Lung (tissue), 16 donors: Measurements from ENCODE around the gene SLC16A14. TPM values are rescaled to one million over a fixed set of nuclear protein-coding genes. Genes with fewer than 3 reads are reported as not detected.
A peak's percentile ranks its signal among the peaks of the same experiment; 100 is the strongest.
"Not testable (repeated sequence)": the region's sequence is repeated elsewhere in the genome, so short reads cannot be mapped to it uniquely, and the experiment has no call there.

Experiments used
- ATAC-seq: fragments of 200-7000 bp; cut with Tn5 transposase; one replicate; pipeline ENCODE4 v1.9.1; 2020; ENCODE audit warnings: moderate number of reproducible peaks; ENCODE audit not compliant: insufficient read depth, low FRiP score
- DNase-seq, 3 donors: peaks; one replicate each; pipeline ENCODE4 v3.0.0-alpha.2; 2013 to 2017
- H3K27ac ChIP-seq, 2 donors: one replicate each; pipeline ENCODE4 v1.5.1; 2013; ENCODE audit warnings: mild to moderate bottlenecking in 2 of 2, moderate library complexity in 2 of 2, control low read depth in 1 of 2, inconsistent platforms in 1 of 2, low read depth in 1 of 2, low read length in 1 of 2
- H3K27me3 ChIP-seq, 3 donors: one replicate each; pipeline ENCODE4 v1.5.1; 2013; ENCODE audit warnings: low read length in 2 of 3; ENCODE audit not compliant: control insufficient read depth in 3 of 3, insufficient read depth in 3 of 3
- H3K36me3 ChIP-seq, 4 donors: one replicate each; pipeline ENCODE4 v1.5.1; 2013; ENCODE audit warnings: low read length in 4 of 4, mild to moderate bottlenecking in 1 of 4, moderate library complexity in 1 of 4; ENCODE audit not compliant: control insufficient read depth in 4 of 4, insufficient read depth in 4 of 4
- H3K4me1 ChIP-seq, 5 donors: one replicate each; pipeline ENCODE4 v1.5.1; 2013; ENCODE audit warnings: low read length in 5 of 5, mild to moderate bottlenecking in 2 of 5, moderate library complexity in 1 of 5; ENCODE audit not compliant: control insufficient read depth in 5 of 5, insufficient read depth in 5 of 5
- H3K4me3 ChIP-seq: one replicate; pipeline ENCODE4 v1.5.1; 2013; ENCODE audit warnings: mild to moderate bottlenecking, control low read depth, moderate library complexity
- H3K9ac ChIP-seq, 2 donors: one replicate each; pipeline ENCODE4 v1.5.1; 2013; ENCODE audit warnings: low read length in 2 of 2, control low read depth in 1 of 2; ENCODE audit not compliant: insufficient read depth in 1 of 2
- H3K9me3 ChIP-seq, 4 donors: one replicate each; pipeline ENCODE4 v1.5.1; 2013; ENCODE audit warnings: low read length in 3 of 4, mild to moderate bottlenecking in 1 of 4, moderate library complexity in 1 of 4; ENCODE audit not compliant: control insufficient read depth in 4 of 4, insufficient read depth in 3 of 4
- WGBS, 2 donors: extraction: QIAGEN DNeasy Blood & Tissue Kit; methylation state at CpG; one replicate each; pipeline ENCODE4 v1.1.7; 2013; 5-methylcytosine and 5-hydroxymethylcytosine counted together
- long read RNA-seq, 5 donors: transcript quantifications; one replicate each; lab custom pipeline, GENCODE V29; 2026
- polyA plus RNA-seq, 2 donors: library from polyadenylated mRNA; stranded (reverse); fragments of 200-250 nt; gene quantifications; one replicate each; pipeline ENCODE4 v1.2.1, GENCODE V29; 2013
- total RNA-seq, 2 donors: library from RNA; depleted of rRNA in 1 of 2; stranded (reverse); fragments of >200 nt in 1 of 2; gene quantifications; one replicate each; pipeline ENCODE4 v1.2.1, GENCODE V29; 2014 to 2021
- TF ChIP-seq, protein P1 (sequence below): IDR thresholded peaks from 2 replicates; pipeline ENCODE4 v1.5.1; 2012; ENCODE audit warnings: mild to moderate bottlenecking; ENCODE audit errors: control extremely low read depth, extremely low read depth
- donor health status: control.
- donor health status: control.
- donor health status: Bipolar disorder and iron deficiency.
- donor health status: healthy.
- donor health status: DM: yes; HTN: yes; CAD: no.

Gene SLC16A14, protein sequence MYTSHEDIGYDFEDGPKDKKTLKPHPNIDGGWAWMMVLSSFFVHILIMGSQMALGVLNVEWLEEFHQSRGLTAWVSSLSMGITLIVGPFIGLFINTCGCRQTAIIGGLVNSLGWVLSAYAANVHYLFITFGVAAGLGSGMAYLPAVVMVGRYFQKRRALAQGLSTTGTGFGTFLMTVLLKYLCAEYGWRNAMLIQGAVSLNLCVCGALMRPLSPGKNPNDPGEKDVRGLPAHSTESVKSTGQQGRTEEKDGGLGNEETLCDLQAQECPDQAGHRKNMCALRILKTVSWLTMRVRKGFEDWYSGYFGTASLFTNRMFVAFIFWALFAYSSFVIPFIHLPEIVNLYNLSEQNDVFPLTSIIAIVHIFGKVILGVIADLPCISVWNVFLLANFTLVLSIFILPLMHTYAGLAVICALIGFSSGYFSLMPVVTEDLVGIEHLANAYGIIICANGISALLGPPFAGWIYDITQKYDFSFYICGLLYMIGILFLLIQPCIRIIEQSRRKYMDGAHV
- total RNA-seq (1 to 10 TPM; 5.2 to 8.2 TPM), polyA plus RNA-seq (1 to 10 TPM in 1 of 2 donors, under 1 TPM in 1; 0.85 to 1.7 TPM)
- long read RNA-seq, donor 1, full-length matches to known transcripts, result 6 of 6 reads
- long read RNA-seq, donor 1, partial matches to known transcripts, result 0 of 6 reads
- long read RNA-seq, donor 1, other reads (novel, unspliced or antisense), result 0 of 6 reads
- long read RNA-seq, donor 2, partial matches to known transcripts, result 0 of 1 reads
- long read RNA-seq, donor 2, other reads (novel, unspliced or antisense), result 0 of 1 reads
- long read RNA-seq, donor 3, result 0 reads
- long read RNA-seq, donor 4, result 0 reads
- long read RNA-seq, donor 5, partial matches to known transcripts, result 0 of 1 reads
- long read RNA-seq, donor 5, other reads (novel, unspliced or antisense), result 0 of 1 reads

DNA sequence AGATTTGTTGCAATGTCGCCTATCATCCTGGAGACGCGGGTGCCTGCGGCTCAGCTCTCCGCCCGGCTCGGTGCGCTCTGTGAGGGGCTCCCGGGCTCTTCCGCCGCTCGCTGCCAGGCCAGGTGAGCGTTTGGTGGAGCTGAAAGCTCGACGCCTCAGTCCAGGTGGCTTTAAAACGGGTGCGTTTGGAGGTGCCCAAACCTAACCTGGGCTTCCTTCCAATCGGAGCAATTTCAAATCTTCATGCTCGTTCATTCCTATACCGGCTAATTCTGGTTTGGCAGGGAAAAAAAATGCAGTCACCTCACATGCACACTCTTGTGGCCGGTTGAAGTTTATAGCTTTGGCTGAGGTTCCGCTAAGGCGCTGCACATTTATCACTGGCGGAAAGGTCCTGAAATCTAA lies at the start of gene SLC16A14:
Gene SLC16A14, minus strand, starts transcription at position 274 of the 405 bp plus-strand sequence. CDS start 9,572 bp downstream, outside the sequence.
- H3K4me1 ChIP-seq, result peaks cover 0 to 13% (median 3%) of the 10 kb centered on the region in 5 donors
- no peaks in the 10 kb centered on the region for H3K27me3 ChIP-seq
- TF ChIP-seq, protein P1, sequence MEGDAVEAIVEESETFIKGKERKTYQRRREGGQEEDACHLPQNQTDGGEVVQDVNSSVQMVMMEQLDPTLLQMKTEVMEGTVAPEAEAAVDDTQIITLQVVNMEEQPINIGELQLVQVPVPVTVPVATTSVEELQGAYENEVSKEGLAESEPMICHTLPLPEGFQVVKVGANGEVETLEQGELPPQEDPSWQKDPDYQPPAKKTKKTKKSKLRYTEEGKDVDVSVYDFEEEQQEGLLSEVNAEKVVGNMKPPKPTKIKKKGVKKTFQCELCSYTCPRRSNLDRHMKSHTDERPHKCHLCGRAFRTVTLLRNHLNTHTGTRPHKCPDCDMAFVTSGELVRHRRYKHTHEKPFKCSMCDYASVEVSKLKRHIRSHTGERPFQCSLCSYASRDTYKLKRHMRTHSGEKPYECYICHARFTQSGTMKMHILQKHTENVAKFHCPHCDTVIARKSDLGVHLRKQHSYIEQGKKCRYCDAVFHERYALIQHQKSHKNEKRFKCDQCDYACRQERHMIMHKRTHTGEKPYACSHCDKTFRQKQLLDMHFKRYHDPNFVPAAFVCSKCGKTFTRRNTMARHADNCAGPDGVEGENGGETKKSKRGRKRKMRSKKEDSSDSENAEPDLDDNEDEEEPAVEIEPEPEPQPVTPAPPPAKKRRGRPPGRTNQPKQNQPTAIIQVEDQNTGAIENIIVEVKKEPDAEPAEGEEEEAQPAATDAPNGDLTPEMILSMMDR, result peak; percentile 15
- no peaks in the 10 kb centered on the region for H3K9me3 ChIP-seq
- 2% methylated on average over 24 of the region's 24 CpGs for WGBS, 2 donors
- no peaks in the 10 kb centered on the region for H3K36me3 ChIP-seq
- ATAC-seq, result peak; percentile 36
- H3K9ac ChIP-seq, result peak within 1 kb of the TSS; percentile 18 to 24
- peak within 1 kb of the TSS; percentile 28 to 71 for H3K27ac ChIP-seq
- peak; percentile 64 to 92 (median 85) for DNase-seq
- H3K4me3 ChIP-seq, result peak within 1 kb of the TSS; percentile 56

DNA sequence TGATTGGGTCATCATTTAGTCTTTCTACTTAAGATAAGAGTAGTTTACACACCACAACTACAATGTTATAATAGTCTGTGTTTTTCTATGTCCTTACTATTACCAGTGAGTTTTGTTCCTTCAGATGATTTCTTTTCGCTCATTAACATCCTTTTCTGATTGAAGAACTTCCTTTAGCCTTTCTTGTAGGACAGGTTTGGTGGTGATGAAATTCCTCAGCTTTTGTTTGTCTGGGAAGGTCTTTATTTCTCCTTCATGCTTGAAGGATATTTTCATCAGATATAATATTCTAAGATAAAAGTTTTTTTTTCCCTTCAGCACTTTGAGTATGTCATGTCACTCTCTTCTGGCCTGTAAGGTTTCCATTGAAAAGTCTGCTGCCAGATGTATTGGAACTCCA lies 38.0 kb upstream of the SLC16A14 start:
- TF ChIP-seq, protein P1, result no peak
- Histone ChIP-seq H3K4me1 (no peaks in the 10 kb centered on the region), H3K27me3 (no peaks in the 10 kb centered on the region), H3K9me3 (peaks cover 0 to 4% (median 1%) of the 10 kb centered on the region in 4 donors), H3K27ac (no peak overlapping the region), H3K9ac (no peak overlapping the region), H3K36me3 (no peaks in the 10 kb centered on the region), H3K4me3 (no peak overlapping the region)
- 0 to 96% methylated on average over 1 of the region's 1 CpG for WGBS, 2 donors
- DNase-seq (no peak), ATAC-seq (no peak)

DNA sequence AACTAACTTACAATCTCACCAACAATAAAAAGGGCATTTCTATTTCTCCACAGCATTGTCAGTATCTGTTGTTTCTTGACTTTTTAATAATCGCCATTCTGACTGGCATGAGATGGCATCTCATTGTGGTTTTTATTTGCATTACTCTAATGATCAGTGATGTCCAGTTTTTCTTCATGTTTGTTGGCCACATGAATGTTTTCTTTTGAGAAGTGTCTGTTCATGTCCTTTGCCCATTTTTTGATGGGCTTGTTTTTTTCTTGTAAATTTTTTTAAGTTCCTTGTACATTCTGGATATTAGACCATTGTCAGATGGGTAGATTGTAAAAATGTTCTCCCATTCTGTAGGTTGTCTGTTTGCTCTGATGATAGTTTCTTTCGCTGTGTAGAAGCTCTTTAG lies 33.2 kb upstream of the SLC16A14 start:
- not testable (repeated sequence) for H3K27me3 ChIP-seq

DNA sequence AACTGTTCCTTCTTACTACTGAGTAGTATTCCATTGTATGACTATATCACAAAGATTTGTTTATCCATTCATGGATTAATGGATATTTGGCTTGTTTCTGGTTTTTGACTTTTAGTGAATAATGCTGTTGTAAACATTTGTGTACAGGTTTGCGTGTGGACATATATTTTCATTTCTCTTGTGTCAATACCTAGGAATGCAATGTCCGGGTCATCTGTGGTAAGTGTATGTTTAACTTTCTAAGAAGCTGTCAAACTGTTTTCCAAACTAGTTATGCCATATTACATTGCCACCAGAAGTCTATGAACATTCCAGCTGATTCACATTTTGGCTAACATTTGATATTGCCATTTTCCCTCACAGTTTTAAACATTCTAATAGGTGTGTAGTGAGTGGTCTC lies 29.1 kb upstream of the SLC16A14 start:
- DNase-seq (no peak), ATAC-seq (no peak)
- TF ChIP-seq, protein P1, result no peak
- no peaks in the 10 kb centered on the region for H3K4me1 ChIP-seq
- no peak overlapping the region for H3K27ac ChIP-seq
- H3K4me3 ChIP-seq, result no peak overlapping the region
- H3K27me3 ChIP-seq, result no peaks in the 10 kb centered on the region
- no peak overlapping the region for H3K9ac ChIP-seq
- peaks cover 0 to 2% (median 0%) of the 10 kb centered on the region in 4 donors for H3K9me3 ChIP-seq
- H3K36me3 ChIP-seq, result no peaks in the 10 kb centered on the region
- 2 to 90% methylated on average over 2 of the region's 2 CpGs for WGBS, 2 donors

More for the DNA sequence above, 33.2 kb upstream of the SLC16A14 start:
- DNase-seq, H3K9ac ChIP-seq, H3K27ac ChIP-seq, H3K4me3 ChIP-seq, ATAC-seq, H3K9me3 ChIP-seq, H3K36me3 ChIP-seq, H3K4me1 ChIP-seq: not testable (repeated sequence)
- 95 to 99% methylated on average over 2 of the region's 2 CpGs for WGBS, 2 donors
